Measurements from ENCODE around the gene SPATA24.
"Not testable (repeated sequence)": the region's sequence is repeated elsewhere in the genome, so short reads cannot be mapped to it uniquely, and the experiment has no call there.

DNA sequence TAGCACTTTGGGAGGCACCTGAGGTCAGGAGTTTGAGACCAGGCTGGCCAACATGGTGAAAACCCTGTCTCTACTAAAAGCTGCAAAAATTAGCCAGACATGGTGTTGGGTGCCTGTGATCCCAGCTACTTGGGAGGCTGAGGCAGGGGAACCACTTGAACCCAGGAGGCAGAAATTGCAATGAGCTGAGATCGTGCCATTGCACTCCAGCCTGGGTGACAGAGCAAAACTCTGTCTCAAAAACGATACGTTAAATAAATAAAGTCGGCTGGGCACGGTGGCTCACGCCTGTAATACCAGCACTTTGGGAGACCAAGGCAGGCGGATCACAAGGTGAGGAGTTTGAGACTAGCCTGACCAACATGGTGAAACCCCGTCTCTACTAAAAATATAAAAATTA lies 48.0 kb downstream of the SPATA24 start:
- not testable (repeated sequence) for TF ChIP-seq EZH2phosphoT487 (IDR thresholded peaks at IDR 0.05; ENCODE audit: low read length); EZH2 (optimal IDR thresholded peaks at IDR 0.05; ENCODE audit: low read depth, low read length)
- TF ChIP-seq, protein P1, sequence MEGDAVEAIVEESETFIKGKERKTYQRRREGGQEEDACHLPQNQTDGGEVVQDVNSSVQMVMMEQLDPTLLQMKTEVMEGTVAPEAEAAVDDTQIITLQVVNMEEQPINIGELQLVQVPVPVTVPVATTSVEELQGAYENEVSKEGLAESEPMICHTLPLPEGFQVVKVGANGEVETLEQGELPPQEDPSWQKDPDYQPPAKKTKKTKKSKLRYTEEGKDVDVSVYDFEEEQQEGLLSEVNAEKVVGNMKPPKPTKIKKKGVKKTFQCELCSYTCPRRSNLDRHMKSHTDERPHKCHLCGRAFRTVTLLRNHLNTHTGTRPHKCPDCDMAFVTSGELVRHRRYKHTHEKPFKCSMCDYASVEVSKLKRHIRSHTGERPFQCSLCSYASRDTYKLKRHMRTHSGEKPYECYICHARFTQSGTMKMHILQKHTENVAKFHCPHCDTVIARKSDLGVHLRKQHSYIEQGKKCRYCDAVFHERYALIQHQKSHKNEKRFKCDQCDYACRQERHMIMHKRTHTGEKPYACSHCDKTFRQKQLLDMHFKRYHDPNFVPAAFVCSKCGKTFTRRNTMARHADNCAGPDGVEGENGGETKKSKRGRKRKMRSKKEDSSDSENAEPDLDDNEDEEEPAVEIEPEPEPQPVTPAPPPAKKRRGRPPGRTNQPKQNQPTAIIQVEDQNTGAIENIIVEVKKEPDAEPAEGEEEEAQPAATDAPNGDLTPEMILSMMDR (IDR thresholded peaks at IDR 0.05; ENCODE audit: low read length) = not testable (repeated sequence)

Measured in MM.1S (cell line).